ENCODE results near the gene ELN. TPM values are rescaled to one million over a fixed set of nuclear protein-coding genes. Genes with fewer than 3 reads are reported as not detected.
A peak's percentile ranks its signal among the peaks of the same experiment; 100 is the strongest.

The ELN gene
- total and polyA plus RNA-seq, 9 donors: 13.2 to 51.5 (median 38.1) TPM

DNA sequence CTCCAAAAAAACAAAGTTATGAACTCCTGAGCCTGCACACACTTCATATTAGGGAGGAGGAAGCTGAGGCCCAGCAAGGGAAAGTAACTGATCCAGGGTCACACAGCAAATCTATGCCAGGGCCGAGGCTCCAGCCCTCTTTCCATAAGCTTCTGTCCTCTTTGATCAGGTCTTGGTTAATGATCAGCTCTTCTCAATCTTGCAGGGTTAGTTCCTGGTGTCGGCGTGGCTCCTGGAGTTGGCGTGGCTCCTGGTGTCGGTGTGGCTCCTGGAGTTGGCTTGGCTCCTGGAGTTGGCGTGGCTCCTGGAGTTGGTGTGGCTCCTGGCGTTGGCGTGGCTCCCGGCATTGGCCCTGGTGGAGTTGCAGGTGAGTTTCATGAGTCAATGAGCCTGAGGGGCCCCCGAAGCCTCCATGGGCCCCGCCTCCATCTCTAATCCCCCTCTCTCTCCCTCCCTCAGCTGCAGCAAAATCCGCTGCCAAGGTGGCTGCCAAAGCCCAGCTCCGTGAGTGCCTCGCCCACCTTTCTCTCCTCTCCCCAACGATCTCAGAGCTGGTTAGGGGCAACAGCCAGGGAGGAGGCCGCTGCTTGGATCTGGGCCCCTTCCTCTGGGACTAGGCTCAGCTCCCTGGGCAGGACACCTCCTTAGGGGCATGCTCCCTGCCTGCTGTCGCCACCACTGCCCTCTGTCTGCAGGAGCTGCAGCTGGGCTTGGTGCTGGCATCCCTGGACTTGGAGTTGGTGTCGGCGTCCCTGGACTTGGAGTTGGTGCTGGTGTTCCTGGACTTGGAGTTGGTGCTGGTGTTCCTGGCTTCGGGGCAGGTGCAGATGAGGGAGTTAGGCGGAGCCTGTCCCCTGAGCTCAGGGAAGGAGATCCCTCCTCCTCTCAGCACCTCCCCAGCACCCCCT lies 32.0 kb downstream of the ELN start:
- no peaks in the 10 kb centered on the region for H3K9me3 ChIP-seq
- peak in 1 of 5 donors; percentile 51 for DNase-seq
- H3K36me3 ChIP-seq: no peaks in the 10 kb centered on the region
- no peak overlapping the region for H3K27ac ChIP-seq
- peaks cover 6% of the 10 kb centered on the region for H3K4me1 ChIP-seq (ENCODE audit: insufficient read depth)
- 75 to 78% (median 76%) methylated on average over 19 to 21 of the region's 21 CpGs for WGBS, 3 donors
- intact Hi-C loops (cut with DNase I): loop anchor here in 3 of 4 donors (10.0 kb wide), 3 partner anchors 105 to 345 kb away; no protein-coding TSS in a partner anchor
- H3K27me3 ChIP-seq: no peaks in the 10 kb centered on the region
- TF ChIP-seq, protein P1, sequence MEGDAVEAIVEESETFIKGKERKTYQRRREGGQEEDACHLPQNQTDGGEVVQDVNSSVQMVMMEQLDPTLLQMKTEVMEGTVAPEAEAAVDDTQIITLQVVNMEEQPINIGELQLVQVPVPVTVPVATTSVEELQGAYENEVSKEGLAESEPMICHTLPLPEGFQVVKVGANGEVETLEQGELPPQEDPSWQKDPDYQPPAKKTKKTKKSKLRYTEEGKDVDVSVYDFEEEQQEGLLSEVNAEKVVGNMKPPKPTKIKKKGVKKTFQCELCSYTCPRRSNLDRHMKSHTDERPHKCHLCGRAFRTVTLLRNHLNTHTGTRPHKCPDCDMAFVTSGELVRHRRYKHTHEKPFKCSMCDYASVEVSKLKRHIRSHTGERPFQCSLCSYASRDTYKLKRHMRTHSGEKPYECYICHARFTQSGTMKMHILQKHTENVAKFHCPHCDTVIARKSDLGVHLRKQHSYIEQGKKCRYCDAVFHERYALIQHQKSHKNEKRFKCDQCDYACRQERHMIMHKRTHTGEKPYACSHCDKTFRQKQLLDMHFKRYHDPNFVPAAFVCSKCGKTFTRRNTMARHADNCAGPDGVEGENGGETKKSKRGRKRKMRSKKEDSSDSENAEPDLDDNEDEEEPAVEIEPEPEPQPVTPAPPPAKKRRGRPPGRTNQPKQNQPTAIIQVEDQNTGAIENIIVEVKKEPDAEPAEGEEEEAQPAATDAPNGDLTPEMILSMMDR (IDR thresholded peaks at IDR 0.05): no peak
- no peak for TF ChIP-seq POLR2A (IDR thresholded peaks at IDR 0.05)
- TF ChIP-seq EP300 (IDR thresholded peaks at IDR 0.05): no peak
- no peak overlapping the region for H3K4me3 ChIP-seq

DNA sequence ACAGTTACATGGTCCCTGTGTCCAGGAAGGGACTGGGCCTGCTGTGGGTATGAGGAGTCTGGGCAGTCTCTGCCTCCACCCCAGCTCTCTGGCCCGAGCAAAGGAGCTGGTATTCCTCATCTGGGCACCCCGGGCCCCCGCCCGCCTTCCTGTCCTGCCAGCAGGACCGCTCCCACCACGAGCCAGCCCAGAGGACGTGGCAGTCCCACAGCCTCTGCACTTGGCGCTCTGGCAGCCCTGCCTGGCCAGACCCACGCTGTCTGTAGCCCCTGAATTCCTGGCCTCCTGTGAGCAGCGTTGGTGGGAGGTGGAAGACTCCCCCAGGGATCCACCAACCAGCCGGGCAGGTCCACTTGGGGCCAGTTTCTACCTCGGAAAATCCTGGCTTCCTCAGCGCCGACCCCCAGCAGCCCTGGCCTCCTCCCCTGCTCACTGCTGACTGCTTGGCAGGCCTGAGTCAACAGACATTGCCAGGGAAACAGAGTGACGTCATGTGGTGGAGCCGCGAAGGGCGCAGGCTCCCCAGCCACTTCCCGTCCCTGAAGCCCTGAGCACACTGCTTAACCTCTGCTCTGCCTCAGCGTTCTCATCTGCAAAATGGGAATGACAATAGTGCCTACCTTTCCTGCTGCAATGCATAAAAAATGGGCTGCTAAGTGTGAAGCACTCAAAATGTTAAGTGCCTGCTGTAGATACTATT lies 34.0 kb downstream of the ELN start:
- WGBS, 3 donors: 9 to 12% (median 10%) methylated on average over 17 to 20 of the region's 20 CpGs
- no peaks in the 10 kb centered on the region for H3K9me3 ChIP-seq
- peak; percentile 90 to 91 (median 91) for DNase-seq
- peaks cover 6% of the 10 kb centered on the region for H3K4me1 ChIP-seq (ENCODE audit: insufficient read depth)
- no peak overlapping the region for H3K4me3 ChIP-seq
- H3K27me3 ChIP-seq: no peaks in the 10 kb centered on the region
- intact Hi-C loops (cut with DNase I): loop anchor here in 3 of 4 donors (10.0 kb wide), 3 partner anchors 103 to 343 kb away; no protein-coding TSS in a partner anchor
- H3K27ac ChIP-seq: peak overlapping the region; percentile 77 to 94
- TF ChIP-seq EP300 (IDR thresholded peaks at IDR 0.05): peak; percentile 12
- no peak for TF ChIP-seq POLR2A (IDR thresholded peaks at IDR 0.05)
- TF ChIP-seq, protein P1 (IDR thresholded peaks at IDR 0.05): no peak
- no peaks in the 10 kb centered on the region for H3K36me3 ChIP-seq

GRCh38 chr7:74063223-74063641 lies 35.3 kb downstream of the ELN start:
- Histone ChIP-seq H3K27me3 (no peaks in the 10 kb centered on the region), H3K27ac (peak overlapping the region in 1 of 2 donors; percentile 36), H3K36me3 (no peaks in the 10 kb centered on the region), H3K4me3 (no peak overlapping the region), H3K9me3 (no peaks in the 10 kb centered on the region), H3K4me1 (ENCODE audit: insufficient read depth) (peaks cover 6% of the 10 kb centered on the region)
- no peak for TF ChIP-seq EP300 (IDR thresholded peaks at IDR 0.05)
- TF ChIP-seq, protein P1 (IDR thresholded peaks at IDR 0.05): no peak
- no peak for TF ChIP-seq POLR2A (IDR thresholded peaks at IDR 0.05)
- intact Hi-C loops (cut with DNase I): loop anchor here in 3 of 4 donors (10.0 kb wide), 3 partner anchors 102 to 342 kb away; no protein-coding TSS in a partner anchor
- WGBS, 3 donors: 89 to 94% (median 90%) methylated on average over 14 of the region's 14 CpGs
- DNase-seq: no peak

- Histone ChIP-seq H3K4me1 (ENCODE audit: insufficient read depth) (peaks cover 6% of the 10 kb centered on the region), H3K36me3 (no peaks in the 10 kb centered on the region), H3K9me3 (no peaks in the 10 kb centered on the region), H3K27ac (no peak overlapping the region), H3K27me3 (no peaks in the 10 kb centered on the region), H3K4me3 (no peak overlapping the region)
- intact Hi-C loops (cut with DNase I): loop anchor here in 3 of 4 donors (10.0 kb wide), 3 partner anchors 101 to 341 kb away; no protein-coding TSS in a partner anchor
- no peak for TF ChIP-seq EP300 (IDR thresholded peaks at IDR 0.05)
- WGBS, 3 donors: 92 to 97% (median 95%) methylated on average over 12 of the region's 12 CpGs
- no peak for DNase-seq
Measured at GRCh38 chr7:74063646-74064045, 35.7 kb downstream of the ELN start.
